ENCODE measurements around the gene PDE7B. TPM values are rescaled to one million over a fixed set of nuclear protein-coding genes. Genes with fewer than 3 reads are reported as not detected.

Gene PDE7B
- total RNA-seq, 1 donor: 25.3 TPM

DNA sequence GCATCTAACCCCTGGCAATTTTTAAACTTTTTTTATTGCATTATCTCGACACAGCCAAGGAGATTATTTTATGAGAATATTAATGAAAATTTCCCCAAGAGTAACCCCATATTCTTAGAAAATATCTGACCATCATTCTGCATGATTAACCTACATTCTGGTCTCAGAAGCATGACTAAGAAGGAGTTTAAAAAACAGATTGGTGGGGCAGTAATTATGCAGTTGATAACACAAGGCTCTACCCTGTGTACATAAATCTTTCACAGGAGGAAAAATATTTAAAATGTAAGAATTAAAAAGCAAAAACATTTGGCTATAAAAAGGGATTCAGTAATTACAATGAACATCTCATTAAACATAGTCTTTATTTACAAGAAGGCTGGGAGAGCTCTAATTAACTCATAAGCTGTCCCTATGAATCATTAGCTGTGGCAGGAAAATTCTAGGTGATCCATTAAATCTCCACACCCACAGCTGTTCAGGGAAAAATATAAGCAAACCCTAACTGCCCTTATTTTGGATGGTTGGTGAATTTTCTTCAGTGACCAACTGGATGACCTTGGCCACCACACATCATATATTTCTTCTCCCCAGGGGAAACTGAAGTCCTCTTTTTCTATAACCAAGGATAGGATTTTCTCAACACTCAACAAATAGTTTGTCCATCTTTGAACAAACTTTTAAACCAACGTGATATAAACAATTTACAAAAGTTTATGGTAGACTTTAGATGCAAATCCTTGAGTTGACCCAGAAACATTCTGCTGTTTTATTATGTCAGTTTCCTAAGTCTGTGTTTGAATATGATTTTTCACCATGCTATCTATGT, 59.5 kb downstream of the PDE7B start:
- no peak for DNase-seq (ENCODE audit: insufficient read length, low spot score, missing footprints)

DNA sequence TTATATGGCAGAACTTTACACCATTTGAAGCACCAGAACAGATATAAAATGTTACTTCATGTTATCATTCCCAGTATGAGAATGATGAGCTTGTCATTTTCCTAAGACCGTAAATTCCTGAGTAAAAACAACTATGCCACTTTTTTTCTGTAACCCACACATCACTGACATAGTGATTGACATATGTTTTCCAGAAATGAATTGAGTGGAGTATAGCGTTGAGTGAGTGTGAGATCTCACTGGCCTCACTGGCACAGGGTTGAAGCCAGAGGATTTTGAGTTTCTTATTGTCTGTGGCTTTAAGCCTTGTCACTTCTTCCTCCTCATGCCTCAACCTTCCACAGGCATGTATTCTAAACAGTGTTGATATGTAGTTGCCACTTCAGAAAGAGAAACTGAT, 62.3 kb downstream of the PDE7B start:
- Histone ChIP-seq H3K27ac (ENCODE audit: low read depth, low read length) (no peak overlapping the region), H3K36me3 (ENCODE audit: insufficient read depth, low read length) (no peaks in the 10 kb centered on the region), H3K4me2 (ENCODE audit: insufficient read depth, low read length) (no peak overlapping the region), H3K9me3 (ENCODE audit: low read depth, low read length) (no peaks in the 10 kb centered on the region), H2AFZ (ENCODE audit: low read length) (no peak overlapping the region), H4K20me1 (ENCODE audit: insufficient read depth, low read length) (no peaks in the 10 kb centered on the region), H3K4me1 (ENCODE audit: insufficient read depth, low read length) (no peaks in the 10 kb centered on the region), H3K27me3 (ENCODE audit: insufficient read depth, low read length) (no peaks in the 10 kb centered on the region), H3K4me3 (ENCODE audit: insufficient read depth, low read length) (no peak overlapping the region), H3K79me2 (ENCODE audit: insufficient read depth, low read length) (peaks cover 5% of the 10 kb centered on the region)
- TF ChIP-seq, protein P1, sequence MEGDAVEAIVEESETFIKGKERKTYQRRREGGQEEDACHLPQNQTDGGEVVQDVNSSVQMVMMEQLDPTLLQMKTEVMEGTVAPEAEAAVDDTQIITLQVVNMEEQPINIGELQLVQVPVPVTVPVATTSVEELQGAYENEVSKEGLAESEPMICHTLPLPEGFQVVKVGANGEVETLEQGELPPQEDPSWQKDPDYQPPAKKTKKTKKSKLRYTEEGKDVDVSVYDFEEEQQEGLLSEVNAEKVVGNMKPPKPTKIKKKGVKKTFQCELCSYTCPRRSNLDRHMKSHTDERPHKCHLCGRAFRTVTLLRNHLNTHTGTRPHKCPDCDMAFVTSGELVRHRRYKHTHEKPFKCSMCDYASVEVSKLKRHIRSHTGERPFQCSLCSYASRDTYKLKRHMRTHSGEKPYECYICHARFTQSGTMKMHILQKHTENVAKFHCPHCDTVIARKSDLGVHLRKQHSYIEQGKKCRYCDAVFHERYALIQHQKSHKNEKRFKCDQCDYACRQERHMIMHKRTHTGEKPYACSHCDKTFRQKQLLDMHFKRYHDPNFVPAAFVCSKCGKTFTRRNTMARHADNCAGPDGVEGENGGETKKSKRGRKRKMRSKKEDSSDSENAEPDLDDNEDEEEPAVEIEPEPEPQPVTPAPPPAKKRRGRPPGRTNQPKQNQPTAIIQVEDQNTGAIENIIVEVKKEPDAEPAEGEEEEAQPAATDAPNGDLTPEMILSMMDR (IDR thresholded peaks at IDR 0.05; ENCODE audit: extremely low read depth, low read depth, low read length): no peak
- no peak for DNase-seq (ENCODE audit: insufficient read length, low spot score, missing footprints)

More for the DNA sequence above, 59.5 kb downstream of the PDE7B start:
- H3K36me3 ChIP-seq (ENCODE audit: insufficient read depth, low read length): no peaks in the 10 kb centered on the region
- TF ChIP-seq, protein P1 (IDR thresholded peaks at IDR 0.05; ENCODE audit: extremely low read depth, low read depth, low read length): no peak
- peaks cover 12% of the 10 kb centered on the region for H3K4me1 ChIP-seq (ENCODE audit: insufficient read depth, low read length)
- no peaks in the 10 kb centered on the region for H4K20me1 ChIP-seq (ENCODE audit: insufficient read depth, low read length)
- no peaks in the 10 kb centered on the region for H3K9me3 ChIP-seq (ENCODE audit: low read depth, low read length)
- H2AFZ ChIP-seq (ENCODE audit: low read length): no peak overlapping the region
- H3K4me2 ChIP-seq (ENCODE audit: insufficient read depth, low read length): no peak overlapping the region
- no peak overlapping the region for H3K27ac ChIP-seq (ENCODE audit: low read depth, low read length)
- H3K79me2 ChIP-seq (ENCODE audit: insufficient read depth, low read length): peaks cover 3% of the 10 kb centered on the region
- H3K27me3 ChIP-seq (ENCODE audit: insufficient read depth, low read length): no peaks in the 10 kb centered on the region
- H3K4me3 ChIP-seq (ENCODE audit: insufficient read depth, low read length): no peak overlapping the region

DNA sequence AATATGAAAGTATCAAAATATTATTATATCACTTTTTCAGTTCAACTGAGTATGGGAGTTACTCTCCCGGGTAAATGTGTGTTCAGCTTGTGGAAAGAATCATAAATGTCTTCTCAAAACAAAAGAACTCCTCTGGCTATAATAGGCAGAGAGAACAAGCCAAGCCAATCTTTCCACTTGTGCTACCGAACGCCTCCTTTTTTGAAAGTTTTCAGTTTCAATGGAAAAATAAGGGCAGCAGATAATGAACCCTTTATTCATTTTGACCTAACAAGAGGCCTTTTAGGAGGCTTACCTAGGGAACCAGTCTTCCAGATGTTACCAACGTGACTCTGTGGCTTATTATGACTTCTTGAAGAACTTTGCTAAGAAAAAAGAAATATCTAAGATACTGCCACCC, 67.5 kb downstream of the PDE7B start:
- H4K20me1 ChIP-seq (ENCODE audit: insufficient read depth, low read length): no peaks in the 10 kb centered on the region

DNA sequence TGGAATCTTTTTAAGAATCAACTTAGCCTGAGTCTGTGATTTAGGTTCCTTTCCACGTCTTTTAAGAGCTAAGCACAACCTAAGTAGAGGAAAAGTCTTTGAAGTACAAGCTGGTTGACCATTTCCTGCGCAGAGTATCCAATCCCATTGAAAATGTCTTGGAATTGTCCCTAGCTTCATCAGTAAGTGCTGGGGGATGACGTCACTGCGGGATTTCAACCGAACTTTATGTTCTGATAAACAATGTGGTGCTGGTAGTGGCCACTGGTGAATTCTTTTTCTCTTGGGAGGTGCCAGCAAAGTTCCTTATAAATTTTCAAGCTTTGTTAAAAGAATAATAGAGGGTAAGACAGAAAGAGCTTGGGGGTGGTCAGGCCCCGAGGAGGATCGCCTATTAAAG, 69.2 kb downstream of the PDE7B start:
- no peaks in the 10 kb centered on the region for H3K9me3 ChIP-seq (ENCODE audit: low read depth, low read length)
- H4K20me1 ChIP-seq (ENCODE audit: insufficient read depth, low read length): no peaks in the 10 kb centered on the region
- no peak overlapping the region for H3K4me3 ChIP-seq (ENCODE audit: insufficient read depth, low read length)
- no peaks in the 10 kb centered on the region for H3K27me3 ChIP-seq (ENCODE audit: insufficient read depth, low read length)
- peaks cover 30% of the 10 kb centered on the region for H3K4me1 ChIP-seq (ENCODE audit: insufficient read depth, low read length)
- peaks cover 6% of the 10 kb centered on the region for H3K79me2 ChIP-seq (ENCODE audit: insufficient read depth, low read length)
- H2AFZ ChIP-seq (ENCODE audit: low read length): peak overlapping the region; percentile 16
- H3K27ac ChIP-seq (ENCODE audit: low read depth, low read length): peak overlapping the region; percentile 51
- no peak for DNase-seq (ENCODE audit: insufficient read length, low spot score, missing footprints)
- H3K36me3 ChIP-seq (ENCODE audit: insufficient read depth, low read length): no peaks in the 10 kb centered on the region
- H3K4me2 ChIP-seq (ENCODE audit: insufficient read depth, low read length): peak overlapping the region; percentile 17
- TF ChIP-seq, protein P1 (IDR thresholded peaks at IDR 0.05; ENCODE audit: extremely low read depth, low read depth, low read length): no peak

More for the DNA sequence above, 67.5 kb downstream of the PDE7B start:
- Histone ChIP-seq H3K27ac (ENCODE audit: low read depth, low read length) (no peak overlapping the region), H3K27me3 (ENCODE audit: insufficient read depth, low read length) (no peaks in the 10 kb centered on the region), H3K9me3 (ENCODE audit: low read depth, low read length) (no peaks in the 10 kb centered on the region), H3K36me3 (ENCODE audit: insufficient read depth, low read length) (no peaks in the 10 kb centered on the region), H2AFZ (ENCODE audit: low read length) (peak overlapping the region; percentile 57), H3K4me2 (ENCODE audit: insufficient read depth, low read length) (no peak overlapping the region), H3K4me3 (ENCODE audit: insufficient read depth, low read length) (no peak overlapping the region), H3K79me2 (ENCODE audit: insufficient read depth, low read length) (peaks cover 7% of the 10 kb centered on the region), H3K4me1 (ENCODE audit: insufficient read depth, low read length) (peaks cover 30% of the 10 kb centered on the region)
- TF ChIP-seq, protein P1 (IDR thresholded peaks at IDR 0.05; ENCODE audit: extremely low read depth, low read depth, low read length): no peak
- DNase-seq (ENCODE audit: insufficient read length, low spot score, missing footprints): peak; percentile 25

Measured in osteoblast (primary cell).